T-helper 17 cell (primary cell): ENCODE results near the gene TMTC1. TPM values are rescaled to one million over a fixed set of nuclear protein-coding genes. Genes with fewer than 3 reads are reported as not detected.

Source experiments
- ATAC-seq: fragments of 150-1000 bp; cut with Tn5 transposase; 2 replicates; pipeline ENCODE4 v1.10.0; 2021; ENCODE audit warnings: mild to moderate bottlenecking, moderate library complexity
- DNase-seq, 3 donors: peaks; one replicate each; pipeline versions ENCODE4 v3.0.0 to v3.0.0-alpha.2; 2020 to 2021
- H3K9me3 ChIP-seq: one replicate; pipeline ENCODE4 v1.7.0; 2013; ENCODE audit warnings: low read length, mild to moderate bottlenecking; ENCODE audit not compliant: control insufficient read depth, poor library complexity, severe bottlenecking
- H3K27ac Mint-ChIP-seq: one replicate; pipeline ENCODE4 v1.8.0; 2022; ENCODE audit warnings: mild to moderate bottlenecking, moderate library complexity, mixed read lengths
- H3K27me3 Mint-ChIP-seq: one replicate; pipeline ENCODE4 v1.8.0; 2022; ENCODE audit warnings: mixed read lengths
- H3K36me3 Mint-ChIP-seq: one replicate; pipeline ENCODE4 v1.8.0; 2022; ENCODE audit warnings: low read depth, mixed read lengths
- H3K4me1 Mint-ChIP-seq: one replicate; pipeline ENCODE4 v1.8.0; 2022; ENCODE audit warnings: mild to moderate bottlenecking, mixed read lengths
- H3K4me3 Mint-ChIP-seq: one replicate; pipeline ENCODE4 v1.8.0; 2022; ENCODE audit warnings: mild to moderate bottlenecking, moderate library complexity, mixed read lengths
- total RNA-seq, 4 donors: library from RNA in 2 of 4; stranded (reverse) in 2 of 4; gene quantifications; one replicate each; pipeline ENCODE4 v1.2.3 and lab custom pipeline; 2022 to 2026

The TMTC1 gene
- total RNA-seq, 2 donors from 2014 or later = 0.40 TPM; not detected in 1

- H3K9me3 ChIP-seq = no peaks in the 10 kb centered on the region
- H3K4me1 Mint-ChIP-seq = no peaks in the 10 kb centered on the region
- no peak overlapping the region for H3K27ac Mint-ChIP-seq
- no peaks in the 10 kb centered on the region for H3K36me3 Mint-ChIP-seq
- DNase-seq (no peak), ATAC-seq (no peak)
- no peak overlapping the region for H3K4me3 Mint-ChIP-seq
- peaks cover 13% of the 10 kb centered on the region for H3K27me3 Mint-ChIP-seq
Observed at GRCh38 chr12:29794862-29795261, 11.1 kb upstream of the TMTC1 start.

- no peaks in the 10 kb centered on the region for H3K9me3 ChIP-seq
- H3K4me3 Mint-ChIP-seq = no peak overlapping the region
- DNase-seq (no peak), ATAC-seq (no peak)
- H3K27me3 Mint-ChIP-seq = peaks cover 9% of the 10 kb centered on the region
- H3K4me1 Mint-ChIP-seq = no peaks in the 10 kb centered on the region
- H3K27ac Mint-ChIP-seq = no peak overlapping the region
- no peaks in the 10 kb centered on the region for H3K36me3 Mint-ChIP-seq
Observed at GRCh38 chr12:29792853-29793252, 9.1 kb upstream of the TMTC1 start.

GRCh38 chr12:29792132-29792531 is 8.4 kb upstream of the TMTC1 start:
- Mint-ChIP-seq H3K27ac (no peak overlapping the region), H3K4me3 (no peak overlapping the region), H3K4me1 (no peaks in the 10 kb centered on the region), H3K27me3 (peaks cover 2% of the 10 kb centered on the region), H3K36me3 (no peaks in the 10 kb centered on the region)
- DNase-seq = no peak
- no peak for ATAC-seq
- no peaks in the 10 kb centered on the region for H3K9me3 ChIP-seq

- DNase-seq = no peak
- Mint-ChIP-seq H3K4me3 (no peak overlapping the region), H3K36me3 (no peaks in the 10 kb centered on the region), H3K27me3 (peaks cover 34% of the 10 kb centered on the region), H3K4me1 (no peaks in the 10 kb centered on the region), H3K27ac (no peak overlapping the region)
- H3K9me3 ChIP-seq = no peaks in the 10 kb centered on the region
- no peak for ATAC-seq
Observed at GRCh38 chr12:29782871-29783772, 620 bp downstream of the TMTC1 start.

- no peaks in the 10 kb centered on the region for H3K9me3 ChIP-seq
- no peaks in the 10 kb centered on the region for H3K36me3 Mint-ChIP-seq
- DNase-seq (no peak), ATAC-seq (no peak)
- H3K27ac Mint-ChIP-seq = no peak overlapping the region
- H3K27me3 Mint-ChIP-seq = peaks cover 34% of the 10 kb centered on the region
- no peaks in the 10 kb centered on the region for H3K4me1 Mint-ChIP-seq
- H3K4me3 Mint-ChIP-seq = no peak overlapping the region
Observed at GRCh38 chr12:29782285-29782870, 1.4 kb downstream of the TMTC1 start.

GRCh38 chr12:29781705-29782266 is 2.0 kb downstream of the TMTC1 start:
- H3K4me3 Mint-ChIP-seq = no peak overlapping the region
- H3K27ac Mint-ChIP-seq = no peak overlapping the region
- DNase-seq = no peak
- H3K36me3 Mint-ChIP-seq = no peaks in the 10 kb centered on the region
- ATAC-seq = no peak
- H3K4me1 Mint-ChIP-seq = no peaks in the 10 kb centered on the region
- H3K27me3 Mint-ChIP-seq = peaks cover 34% of the 10 kb centered on the region
- no peaks in the 10 kb centered on the region for H3K9me3 ChIP-seq

- Mint-ChIP-seq H3K27me3 (peaks cover 34% of the 10 kb centered on the region), H3K27ac (no peak overlapping the region), H3K4me1 (no peaks in the 10 kb centered on the region), H3K4me3 (no peak overlapping the region), H3K36me3 (no peaks in the 10 kb centered on the region)
- no peaks in the 10 kb centered on the region for H3K9me3 ChIP-seq
- no peak for DNase-seq
- no peak for ATAC-seq
Observed at GRCh38 chr12:29781188-29781587, 2.6 kb downstream of the TMTC1 start.

GRCh38 chr12:29780084-29780483 is 3.7 kb downstream of the TMTC1 start:
- peaks cover 34% of the 10 kb centered on the region for H3K27me3 Mint-ChIP-seq
- DNase-seq (no peak), ATAC-seq (no peak)
- no peaks in the 10 kb centered on the region for H3K36me3 Mint-ChIP-seq
- no peak overlapping the region for H3K27ac Mint-ChIP-seq
- no peaks in the 10 kb centered on the region for H3K9me3 ChIP-seq
- no peaks in the 10 kb centered on the region for H3K4me1 Mint-ChIP-seq
- no peak overlapping the region for H3K4me3 Mint-ChIP-seq

- DNase-seq (no peak), ATAC-seq (no peak)
- no peak overlapping the region for H3K27ac Mint-ChIP-seq
- H3K36me3 Mint-ChIP-seq = no peaks in the 10 kb centered on the region
- no peak overlapping the region for H3K4me3 Mint-ChIP-seq
- H3K9me3 ChIP-seq = no peaks in the 10 kb centered on the region
- H3K27me3 Mint-ChIP-seq = peaks cover 34% of the 10 kb centered on the region
- no peaks in the 10 kb centered on the region for H3K4me1 Mint-ChIP-seq
Observed at GRCh38 chr12:29778531-29778930, 5.2 kb downstream of the TMTC1 start.

GRCh38 chr12:29773076-29773475 is 10.7 kb downstream of the TMTC1 start:
- no peak for DNase-seq
- Mint-ChIP-seq H3K27ac (no peak overlapping the region), H3K4me1 (no peaks in the 10 kb centered on the region), H3K4me3 (no peak overlapping the region), H3K36me3 (no peaks in the 10 kb centered on the region), H3K27me3 (no peaks in the 10 kb centered on the region)
- no peak for ATAC-seq
- H3K9me3 ChIP-seq = no peaks in the 10 kb centered on the region

- H3K27ac Mint-ChIP-seq = no peak overlapping the region
- H3K27me3 Mint-ChIP-seq = no peaks in the 10 kb centered on the region
- no peak overlapping the region for H3K4me3 Mint-ChIP-seq
- H3K9me3 ChIP-seq = no peaks in the 10 kb centered on the region
- no peak for ATAC-seq
- DNase-seq = no peak
- H3K36me3 Mint-ChIP-seq = no peaks in the 10 kb centered on the region
- H3K4me1 Mint-ChIP-seq = no peaks in the 10 kb centered on the region
Observed at GRCh38 chr12:29771786-29772185, 12.0 kb downstream of the TMTC1 start.

- H3K27ac Mint-ChIP-seq = no peak overlapping the region
Observed at GRCh38 chr12:29771165-29771564, 12.6 kb downstream of the TMTC1 start.

GRCh38 chr12:29769162-29769858 is 14.4 kb downstream of the TMTC1 start:
- no peaks in the 10 kb centered on the region for H3K36me3 Mint-ChIP-seq
- no peak for ATAC-seq
- no peaks in the 10 kb centered on the region for H3K27me3 Mint-ChIP-seq
- no peak overlapping the region for H3K27ac Mint-ChIP-seq
- H3K4me3 Mint-ChIP-seq = no peak overlapping the region
- DNase-seq = no peak
- H3K9me3 ChIP-seq = no peaks in the 10 kb centered on the region
- no peaks in the 10 kb centered on the region for H3K4me1 Mint-ChIP-seq

More at GRCh38 chr12:29771165-29771564, 12.6 kb downstream of the TMTC1 start:
- Mint-ChIP-seq H3K27me3 (no peaks in the 10 kb centered on the region), H3K4me1 (no peaks in the 10 kb centered on the region), H3K36me3 (no peaks in the 10 kb centered on the region), H3K4me3 (no peak overlapping the region)
- DNase-seq (no peak), ATAC-seq (no peak)
- no peaks in the 10 kb centered on the region for H3K9me3 ChIP-seq
